ENCODE results near the gene TEAD1. TPM values are rescaled to one million over a fixed set of nuclear protein-coding genes. Genes with fewer than 3 reads are reported as not detected.

TEAD1 gene
- total RNA-seq, 1 experiment from 2014 or later, result not detected

- Histone ChIP-seq H3K9ac (ENCODE audit: low read length) (no peak overlapping the region), H3K9me2 (replicated peaks; ENCODE audit: insufficient read depth, low read length) (no peaks in the 10 kb centered on the region), H4K20me1 (ENCODE audit: insufficient read depth, low read depth, low read length) (no peaks in the 10 kb centered on the region), H3K36me3 (ENCODE audit: insufficient read depth, low read length) (no peaks in the 10 kb centered on the region), H3K79me2 (ENCODE audit: low read length) (no peaks in the 10 kb centered on the region), H3K27me3 (ENCODE audit: low read length) (0 out of 2 replicates have a peak, but pooled peaks cover 3% of the 10 kb centered on the region), H3K4me1 (ENCODE audit: low read length) (no peaks in the 10 kb centered on the region; the same call in 1 of the 2 replicates), H3K4me2 (ENCODE audit: low read depth, low read length, poor library complexity, severe bottlenecking) (no peak overlapping the region), H3K4me3 (ENCODE audit: low read length) (no peak overlapping the region), H3K9me3 (ENCODE audit: low read length) (no peaks in the 10 kb centered on the region), H3K27ac (ENCODE audit: low read length) (no peak overlapping the region), H2AFZ (ENCODE audit: low read length) (no peak overlapping the region)
- DNase-seq, result no peak
These were observed 155.5 kb downstream of the TEAD1 start for GRCh38 chr11:12829540-12830314.

- no peaks in the 10 kb centered on the region; the same call in 1 of the 2 replicates for H3K4me1 ChIP-seq (ENCODE audit: low read length)
- no peaks in the 10 kb centered on the region for H3K9me2 ChIP-seq (replicated peaks; ENCODE audit: insufficient read depth, low read length)
- H3K27me3 ChIP-seq (ENCODE audit: low read length), result 0 out of 2 replicates have a peak, but pooled peaks cover 3% of the 10 kb centered on the region
- H3K9me3 ChIP-seq (ENCODE audit: low read length), result no peaks in the 10 kb centered on the region
- no peak overlapping the region for H2AFZ ChIP-seq (ENCODE audit: low read length)
- H3K4me2 ChIP-seq (ENCODE audit: low read depth, low read length, poor library complexity, severe bottlenecking), result no peak overlapping the region
- H3K27ac ChIP-seq (ENCODE audit: low read length), result no peak overlapping the region
- no peak for DNase-seq
- no peaks in the 10 kb centered on the region for H3K36me3 ChIP-seq (ENCODE audit: insufficient read depth, low read length)
- H3K4me3 ChIP-seq (ENCODE audit: low read length), result no peak overlapping the region
- H3K79me2 ChIP-seq (ENCODE audit: low read length), result no peaks in the 10 kb centered on the region
- no peak overlapping the region for H3K9ac ChIP-seq (ENCODE audit: low read length)
- H4K20me1 ChIP-seq (ENCODE audit: insufficient read depth, low read depth, low read length), result no peaks in the 10 kb centered on the region
These were observed 157.4 kb downstream of the TEAD1 start for GRCh38 chr11:12831471-12832202.

GRCh38 chr11:12832480-12833224 lies 158.4 kb downstream of the TEAD1 start:
- no peak overlapping the region for H3K4me2 ChIP-seq (ENCODE audit: low read depth, low read length, poor library complexity, severe bottlenecking)

GRCh38 chr11:12834166-12834565 lies 159.9 kb downstream of the TEAD1 start:
- Histone ChIP-seq H2AFZ (ENCODE audit: low read length) (no peak overlapping the region), H3K79me2 (ENCODE audit: low read length) (no peaks in the 10 kb centered on the region), H3K27me3 (ENCODE audit: low read length) (no peaks in the 10 kb centered on the region), H4K20me1 (ENCODE audit: insufficient read depth, low read depth, low read length) (no peaks in the 10 kb centered on the region), H3K4me2 (ENCODE audit: low read depth, low read length, poor library complexity, severe bottlenecking) (no peak overlapping the region), H3K36me3 (ENCODE audit: insufficient read depth, low read length) (no peaks in the 10 kb centered on the region), H3K9me2 (replicated peaks; ENCODE audit: insufficient read depth, low read length) (no peaks in the 10 kb centered on the region), H3K27ac (ENCODE audit: low read length) (no peak overlapping the region), H3K4me3 (ENCODE audit: low read length) (no peak overlapping the region), H3K4me1 (ENCODE audit: low read length) (no peaks in the 10 kb centered on the region), H3K9ac (ENCODE audit: low read length) (no peak overlapping the region), H3K9me3 (ENCODE audit: low read length) (no peaks in the 10 kb centered on the region)
- DNase-seq, result no peak

More at GRCh38 chr11:12832480-12833224, 158.4 kb downstream of the TEAD1 start:
- Histone ChIP-seq H3K9ac (ENCODE audit: low read length) (no peak overlapping the region), H3K9me2 (replicated peaks; ENCODE audit: insufficient read depth, low read length) (no peaks in the 10 kb centered on the region), H4K20me1 (ENCODE audit: insufficient read depth, low read depth, low read length) (no peaks in the 10 kb centered on the region), H3K27me3 (ENCODE audit: low read length) (0 out of 2 replicates have a peak, but pooled peaks cover 3% of the 10 kb centered on the region), H3K9me3 (ENCODE audit: low read length) (no peaks in the 10 kb centered on the region), H3K4me1 (ENCODE audit: low read length) (no peaks in the 10 kb centered on the region; the same call in 1 of the 2 replicates), H3K36me3 (ENCODE audit: insufficient read depth, low read length) (no peaks in the 10 kb centered on the region), H3K4me3 (ENCODE audit: low read length) (no peak overlapping the region), H3K79me2 (ENCODE audit: low read length) (no peaks in the 10 kb centered on the region), H3K27ac (ENCODE audit: low read length) (no peak overlapping the region), H2AFZ (ENCODE audit: low read length) (no peak overlapping the region)
- DNase-seq, result no peak

GRCh38 chr11:12834630-12835029 lies 160.4 kb downstream of the TEAD1 start:
- no peak overlapping the region for H3K27ac ChIP-seq (ENCODE audit: low read length)
- no peak overlapping the region for H3K4me2 ChIP-seq (ENCODE audit: low read depth, low read length, poor library complexity, severe bottlenecking)
- no peaks in the 10 kb centered on the region for H3K27me3 ChIP-seq (ENCODE audit: low read length)
- H4K20me1 ChIP-seq (ENCODE audit: insufficient read depth, low read depth, low read length), result no peaks in the 10 kb centered on the region
- H3K4me1 ChIP-seq (ENCODE audit: low read length), result no peaks in the 10 kb centered on the region
- no peaks in the 10 kb centered on the region for H3K36me3 ChIP-seq (ENCODE audit: insufficient read depth, low read length)
- DNase-seq, result no peak
- H3K9me2 ChIP-seq (replicated peaks; ENCODE audit: insufficient read depth, low read length), result no peaks in the 10 kb centered on the region
- no peak overlapping the region for H3K4me3 ChIP-seq (ENCODE audit: low read length)
- H3K9me3 ChIP-seq (ENCODE audit: low read length), result no peaks in the 10 kb centered on the region
- no peaks in the 10 kb centered on the region for H3K79me2 ChIP-seq (ENCODE audit: low read length)
- H2AFZ ChIP-seq (ENCODE audit: low read length), result no peak overlapping the region
- no peak overlapping the region for H3K9ac ChIP-seq (ENCODE audit: low read length)

GRCh38 chr11:12835286-12835685 lies 161.1 kb downstream of the TEAD1 start:
- H4K20me1 ChIP-seq (ENCODE audit: insufficient read depth, low read depth, low read length), result no peaks in the 10 kb centered on the region
- H3K4me1 ChIP-seq (ENCODE audit: low read length), result no peaks in the 10 kb centered on the region
- no peak overlapping the region for H3K4me3 ChIP-seq (ENCODE audit: low read length)
- H3K27ac ChIP-seq (ENCODE audit: low read length), result no peak overlapping the region
- H3K36me3 ChIP-seq (ENCODE audit: insufficient read depth, low read length), result no peaks in the 10 kb centered on the region
- H3K9me2 ChIP-seq (replicated peaks; ENCODE audit: insufficient read depth, low read length), result no peaks in the 10 kb centered on the region
- no peak for DNase-seq
- H3K9me3 ChIP-seq (ENCODE audit: low read length), result no peaks in the 10 kb centered on the region
- no peak overlapping the region for H3K4me2 ChIP-seq (ENCODE audit: low read depth, low read length, poor library complexity, severe bottlenecking)
- no peaks in the 10 kb centered on the region for H3K79me2 ChIP-seq (ENCODE audit: low read length)
- H3K27me3 ChIP-seq (ENCODE audit: low read length), result no peaks in the 10 kb centered on the region
- H3K9ac ChIP-seq (ENCODE audit: low read length), result no peak overlapping the region
- no peak overlapping the region for H2AFZ ChIP-seq (ENCODE audit: low read length)

GRCh38 chr11:12838463-12839123 lies 164.4 kb downstream of the TEAD1 start:
- peaks cover 5% of the 10 kb centered on the region; the same call in 1 of the 2 replicates for H3K4me1 ChIP-seq (ENCODE audit: low read length)
- H2AFZ ChIP-seq (ENCODE audit: low read length), result no peak overlapping the region
- H3K4me3 ChIP-seq (ENCODE audit: low read length), result no peak overlapping the region
- no peaks in the 10 kb centered on the region for H3K9me2 ChIP-seq (replicated peaks; ENCODE audit: insufficient read depth, low read length)
- no peaks in the 10 kb centered on the region for H3K36me3 ChIP-seq (ENCODE audit: insufficient read depth, low read length)
- H3K27me3 ChIP-seq (ENCODE audit: low read length), result no peaks in the 10 kb centered on the region
- no peaks in the 10 kb centered on the region for H3K79me2 ChIP-seq (ENCODE audit: low read length)
- no peak overlapping the region for H3K27ac ChIP-seq (ENCODE audit: low read length)
- H3K9ac ChIP-seq (ENCODE audit: low read length), result no peak overlapping the region
- no peak overlapping the region for H3K4me2 ChIP-seq (ENCODE audit: low read depth, low read length, poor library complexity, severe bottlenecking)
- H3K9me3 ChIP-seq (ENCODE audit: low read length), result no peaks in the 10 kb centered on the region
- no peaks in the 10 kb centered on the region for H4K20me1 ChIP-seq (ENCODE audit: insufficient read depth, low read depth, low read length)
- DNase-seq, result no peak

Measured in Karpas-422 (cell line).